GM21529 (cell line): ENCODE data around the gene CCNY.
"Not testable (repeated sequence)": the region's sequence is repeated elsewhere in the genome, so short reads cannot be mapped to it uniquely, and the experiment has no call there.

Experiments used
- ATAC-seq: cut with Tn5 transposase; IDR thresholded peaks from one replicate; pipeline ENCODE4 v1.9.1; 2021; ENCODE audit not compliant: unreplicated experiment

Gene CCNY

GRCh38 chr10:35400595-35401268, 64.4 kb downstream of the CCNY start:
- no peak for ATAC-seq

- not testable (repeated sequence) for ATAC-seq
Observed at GRCh38 chr10:35403491-35403890, 67.2 kb downstream of the CCNY start.

- ATAC-seq: not testable (repeated sequence)
Observed at GRCh38 chr10:35404077-35404476, 67.8 kb downstream of the CCNY start.

DNA sequence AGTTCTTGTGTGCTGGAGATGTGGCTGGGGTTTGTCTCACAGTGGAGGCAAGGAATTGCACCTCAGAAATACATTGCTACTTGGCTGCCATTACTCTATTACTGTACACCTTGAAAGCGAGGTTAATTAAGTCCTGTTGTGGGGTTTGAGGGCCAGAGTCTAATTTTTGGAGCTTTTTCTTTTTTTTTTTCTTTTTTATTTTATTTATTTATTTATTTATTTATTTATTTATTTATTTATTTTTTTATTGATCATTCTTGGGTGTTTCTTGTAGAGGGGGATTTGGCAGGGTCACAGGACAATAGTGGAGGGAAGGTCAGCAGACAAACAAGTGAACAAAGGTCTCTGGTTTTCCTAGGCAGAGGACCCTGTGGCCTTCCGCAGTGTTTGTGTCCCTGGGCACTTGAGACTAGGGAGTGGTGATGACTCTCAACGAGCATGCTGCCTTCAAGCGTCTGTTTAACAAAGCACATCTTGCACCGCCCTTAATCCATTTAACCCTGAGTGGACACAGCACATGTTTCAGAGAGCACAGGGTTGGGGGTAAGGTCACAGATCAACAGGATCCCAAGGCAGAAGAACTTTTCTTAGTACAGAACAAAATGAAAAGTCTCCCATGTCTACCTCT, 69.8 kb downstream of the CCNY start:
- ATAC-seq: not testable (repeated sequence)

DNA sequence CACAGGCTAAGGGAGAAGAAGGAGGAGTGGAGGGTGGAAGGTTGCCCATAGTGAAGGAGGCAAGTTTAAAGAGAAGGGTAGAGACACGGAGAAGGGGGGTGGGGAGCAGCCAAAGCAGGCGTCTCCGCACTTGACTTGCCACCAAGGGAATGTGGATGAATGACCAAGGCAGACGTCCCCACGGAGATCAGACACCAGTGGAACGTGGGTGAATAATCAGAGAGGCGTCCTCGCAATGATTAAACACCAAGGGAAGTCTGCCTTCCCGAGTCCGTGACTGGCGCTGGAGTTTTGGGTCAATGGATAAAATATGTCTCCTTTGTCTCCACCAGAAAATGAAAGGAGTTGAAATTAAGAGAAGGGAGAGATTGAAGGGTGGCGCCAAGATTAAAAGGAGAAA, 71.4 kb downstream of the CCNY start:
- ATAC-seq: not testable (repeated sequence)

- peak; percentile 65 for ATAC-seq
Observed at GRCh38 chr10:35409094-35409582, 72.8 kb downstream of the CCNY start.

GRCh38 chr10:35409808-35410207, 73.5 kb downstream of the CCNY start:
- no peak for ATAC-seq

DNA sequence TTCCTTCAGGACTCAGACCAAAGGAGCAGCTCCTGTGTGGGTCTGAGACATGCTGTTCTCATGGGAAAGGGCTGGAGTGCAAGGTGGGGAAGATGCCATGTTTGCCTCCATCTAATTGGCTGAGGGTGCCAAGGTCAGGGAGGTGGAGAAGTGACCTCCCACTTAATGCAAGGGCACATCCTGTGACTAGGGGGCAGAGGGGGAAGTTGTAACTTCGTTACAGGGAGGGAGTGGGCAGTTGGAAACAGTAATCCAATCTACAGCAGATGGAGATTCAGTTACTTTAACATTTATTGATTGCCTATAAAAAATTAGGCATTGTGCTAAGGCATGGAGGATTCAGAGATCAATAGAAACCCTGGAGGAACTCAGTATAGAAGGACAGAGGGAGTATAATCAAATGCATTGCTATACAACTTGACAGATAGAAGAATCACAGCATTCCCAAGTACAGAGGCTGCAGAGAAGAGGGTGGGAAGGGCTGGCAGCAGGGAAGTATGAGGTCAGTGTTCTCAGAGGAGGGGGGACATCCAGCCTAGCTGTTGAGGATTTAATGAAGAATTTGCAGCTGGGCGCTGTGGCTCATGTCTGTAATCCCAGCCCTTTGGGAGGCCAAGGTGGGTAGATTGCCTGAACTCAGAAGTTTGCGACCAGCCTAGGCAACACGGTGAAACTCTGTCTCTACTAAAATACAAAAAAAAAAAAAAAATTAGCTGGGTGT, 75.9 kb downstream of the CCNY start:
- no peak for ATAC-seq

GRCh38 chr10:35412900-35413491, 76.7 kb downstream of the CCNY start:
- no peak for ATAC-seq

- no peak for ATAC-seq
Observed at GRCh38 chr10:35413985-35414861, 77.9 kb downstream of the CCNY start.

GRCh38 chr10:35415505-35415904, 79.2 kb downstream of the CCNY start:
- no peak for ATAC-seq

DNA sequence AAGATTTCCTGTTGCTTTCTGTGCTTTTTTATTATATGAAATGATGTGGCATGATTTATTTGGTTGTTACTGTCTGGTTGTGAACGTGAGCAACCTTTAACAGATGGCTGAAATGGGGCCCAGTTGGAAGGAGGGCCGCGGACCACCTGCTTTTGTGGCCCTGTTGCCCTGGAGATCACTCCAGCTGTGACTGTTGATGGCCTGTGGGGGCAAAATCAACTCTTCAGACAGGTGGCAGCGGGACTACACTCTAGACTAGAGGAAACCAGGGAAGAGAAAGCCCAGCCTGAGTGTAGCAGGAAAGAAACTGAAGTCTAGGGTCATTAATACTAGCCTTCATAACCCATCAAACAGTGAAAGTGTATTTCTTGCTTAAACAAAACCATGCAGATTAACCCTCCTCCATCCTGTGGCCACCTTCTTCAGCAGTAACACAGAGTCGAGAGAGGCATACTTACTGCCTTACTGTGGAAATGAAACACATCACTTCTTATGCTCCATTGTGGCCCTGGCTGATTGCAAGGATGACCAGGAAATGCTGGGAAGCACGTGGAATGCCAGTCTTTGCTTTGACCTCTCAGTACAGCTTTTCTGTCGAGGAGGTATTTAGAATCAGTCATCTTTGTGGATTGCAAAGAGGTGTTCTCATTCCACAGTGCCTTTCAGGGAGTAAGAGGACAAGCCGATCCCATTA, 80.5 kb downstream of the CCNY start:
- ATAC-seq: no peak

- ATAC-seq: no peak
Observed at GRCh38 chr10:35417313-35417625, 81.0 kb downstream of the CCNY start.

- no peak for ATAC-seq
Observed at GRCh38 chr10:35417795-35418194, 81.5 kb downstream of the CCNY start.

- ATAC-seq: not testable (repeated sequence)
Observed at GRCh38 chr10:35418580-35418979, 82.3 kb downstream of the CCNY start.

DNA sequence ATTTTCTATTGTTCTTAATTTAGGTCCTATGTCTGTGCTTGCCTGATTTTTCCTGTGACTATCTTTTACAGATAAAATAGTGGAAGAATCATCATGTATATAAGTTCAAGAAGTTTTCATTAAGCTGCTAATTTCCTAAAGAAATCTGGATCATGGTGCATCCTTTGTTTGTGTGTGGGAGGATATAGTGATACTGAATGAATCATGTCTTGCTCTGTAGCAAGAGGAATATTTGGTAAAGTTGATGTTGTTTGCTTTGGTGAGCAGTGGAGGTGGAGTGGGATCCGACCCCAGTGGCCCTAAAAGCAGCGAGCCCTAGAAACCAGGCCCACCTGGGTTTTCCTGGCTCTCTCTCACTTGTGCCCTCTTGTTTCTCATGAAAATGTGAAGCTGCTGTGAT, 83.7 kb downstream of the CCNY start:
- no peak for ATAC-seq

- no peak for ATAC-seq
Observed at GRCh38 chr10:35420827-35421552, 84.7 kb downstream of the CCNY start.

DNA sequence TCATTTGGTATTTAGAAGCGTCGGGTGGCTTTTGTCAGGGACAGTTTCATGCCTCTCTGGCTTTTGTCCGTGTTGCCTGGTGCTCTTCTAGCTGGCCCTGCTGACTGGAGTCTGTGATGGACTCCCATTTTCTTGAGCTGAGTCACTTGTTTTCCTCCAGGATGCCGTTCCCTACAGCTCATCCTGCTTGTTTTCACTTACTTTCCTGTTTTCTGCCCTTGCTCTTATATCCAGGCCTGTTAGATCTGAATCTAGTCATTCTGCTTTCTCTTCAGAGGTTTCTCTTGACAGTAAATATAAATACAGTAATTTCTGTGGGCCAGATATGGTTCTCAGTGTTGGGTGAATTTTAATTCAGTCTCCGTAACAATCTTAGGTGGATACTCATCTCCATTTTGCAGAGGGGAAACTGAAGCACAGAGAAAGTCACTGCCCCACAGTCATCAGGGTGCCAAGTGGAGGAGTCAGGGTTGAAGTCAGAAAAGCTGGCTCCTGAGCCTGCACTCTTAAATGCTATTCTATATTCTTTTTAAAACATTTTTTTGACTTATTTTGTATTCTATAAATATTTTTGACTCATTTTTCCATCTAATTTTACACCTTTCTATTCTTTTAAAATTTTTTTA, 85.4 kb downstream of the CCNY start:
- ATAC-seq: no peak

DNA sequence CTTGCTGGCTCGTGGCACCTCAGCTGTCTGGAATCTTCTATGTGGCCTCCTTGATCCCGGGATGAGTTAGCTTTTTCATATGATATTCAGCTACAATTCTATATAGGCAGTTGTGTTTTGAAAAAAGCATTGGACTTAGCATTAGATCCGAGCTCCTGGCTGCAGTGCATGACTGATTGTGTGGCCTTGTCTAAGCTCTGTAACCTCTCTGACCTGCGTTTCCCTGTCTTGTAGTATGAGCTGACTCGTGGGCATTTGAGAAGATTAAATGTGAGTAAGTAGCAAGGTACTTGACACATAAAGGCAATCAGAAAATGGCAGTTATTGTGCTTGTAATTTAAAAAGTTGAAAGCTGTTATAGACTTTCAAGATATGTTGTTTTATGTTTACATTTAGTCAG, 85.9 kb downstream of the CCNY start:
- no peak for ATAC-seq
